ENCODE data around the gene CACNA1A.
A peak's percentile ranks its signal among the peaks of the same experiment; 100 is the strongest.

CACNA1A gene

DNA sequence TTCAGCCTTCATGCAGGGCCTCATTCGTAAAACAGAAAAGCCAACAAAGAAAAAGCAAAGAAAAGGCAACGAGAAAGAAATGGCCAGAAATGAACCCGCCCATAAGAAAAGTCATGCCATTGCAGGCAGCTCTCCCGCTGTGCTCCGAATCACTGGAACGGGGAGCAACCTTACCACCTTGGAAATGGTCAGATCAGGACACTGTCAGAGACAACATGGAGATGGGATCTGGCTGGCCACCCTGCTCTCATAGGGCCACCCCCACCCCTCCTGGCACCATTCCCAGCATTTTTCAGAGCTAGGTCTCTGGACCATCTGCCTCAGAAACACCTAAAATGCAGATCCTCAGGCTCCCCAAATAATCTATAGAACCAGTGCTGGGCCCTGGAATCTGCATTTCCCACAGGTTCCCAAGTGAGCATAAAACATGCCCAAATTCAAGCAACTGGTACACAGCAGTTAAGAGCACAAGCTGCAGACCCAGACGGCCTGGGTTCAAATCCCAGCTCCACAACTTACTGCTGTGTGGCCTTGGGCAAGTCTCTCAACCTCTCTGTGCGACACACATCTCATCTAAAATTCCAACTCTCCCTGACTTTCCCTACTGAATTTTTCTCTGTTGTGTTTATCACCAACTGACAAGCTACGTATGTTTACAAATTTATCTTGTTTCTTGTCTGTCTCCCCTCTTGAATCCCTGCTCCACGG is 204.5 kb downstream of the CACNA1A start:
- no peak for DNase-seq

DNA sequence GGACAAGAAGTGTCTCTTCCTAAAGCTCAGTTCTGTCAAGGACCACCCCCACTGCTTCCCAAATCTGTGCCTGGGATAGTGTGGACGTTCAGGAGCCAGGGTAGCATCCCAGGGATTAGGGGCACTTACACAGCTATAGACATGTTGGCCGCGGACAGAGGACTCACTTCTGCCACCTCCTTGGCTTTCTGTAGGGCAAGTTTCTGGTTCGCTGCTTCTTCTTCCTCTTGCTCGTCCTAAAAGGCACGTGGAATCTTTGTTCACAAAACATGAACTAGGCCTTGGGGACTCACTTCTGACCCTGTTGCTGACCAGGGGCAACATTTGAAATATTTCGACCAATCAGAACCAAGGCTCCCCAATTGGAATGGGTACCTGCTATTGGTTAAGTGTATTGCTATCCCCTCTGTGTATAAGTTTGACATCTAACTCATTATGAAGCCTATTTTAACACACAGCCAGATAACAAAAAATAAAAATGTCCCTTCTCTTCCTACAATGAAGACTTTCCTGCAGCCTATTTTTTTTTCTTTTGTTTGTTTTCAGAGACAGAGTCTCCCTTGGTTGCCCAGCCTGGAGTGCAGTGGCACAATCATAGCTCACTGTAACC is 205.8 kb downstream of the CACNA1A start:
- DNase-seq: no peak

DNA sequence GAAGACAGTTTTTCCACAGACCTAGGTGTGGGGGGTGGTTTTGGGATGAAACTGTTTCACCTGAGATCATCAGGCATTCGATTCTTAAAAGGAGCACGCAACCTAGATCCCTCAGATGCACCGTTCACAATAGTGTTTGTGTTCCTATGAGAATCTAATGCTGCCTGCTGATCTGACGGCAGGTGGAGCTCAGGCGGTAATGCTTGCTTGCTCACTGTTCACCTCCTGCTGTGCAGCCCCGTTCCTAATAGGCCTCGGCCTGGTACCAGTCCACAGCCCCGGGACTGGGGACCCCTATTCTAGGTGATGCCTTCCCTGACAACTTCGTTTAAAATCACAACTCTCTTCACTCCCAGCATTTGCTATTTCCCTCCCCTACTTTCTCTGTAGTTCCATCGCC is 206.4 kb downstream of the CACNA1A start:
- DNase-seq: no peak

DNA sequence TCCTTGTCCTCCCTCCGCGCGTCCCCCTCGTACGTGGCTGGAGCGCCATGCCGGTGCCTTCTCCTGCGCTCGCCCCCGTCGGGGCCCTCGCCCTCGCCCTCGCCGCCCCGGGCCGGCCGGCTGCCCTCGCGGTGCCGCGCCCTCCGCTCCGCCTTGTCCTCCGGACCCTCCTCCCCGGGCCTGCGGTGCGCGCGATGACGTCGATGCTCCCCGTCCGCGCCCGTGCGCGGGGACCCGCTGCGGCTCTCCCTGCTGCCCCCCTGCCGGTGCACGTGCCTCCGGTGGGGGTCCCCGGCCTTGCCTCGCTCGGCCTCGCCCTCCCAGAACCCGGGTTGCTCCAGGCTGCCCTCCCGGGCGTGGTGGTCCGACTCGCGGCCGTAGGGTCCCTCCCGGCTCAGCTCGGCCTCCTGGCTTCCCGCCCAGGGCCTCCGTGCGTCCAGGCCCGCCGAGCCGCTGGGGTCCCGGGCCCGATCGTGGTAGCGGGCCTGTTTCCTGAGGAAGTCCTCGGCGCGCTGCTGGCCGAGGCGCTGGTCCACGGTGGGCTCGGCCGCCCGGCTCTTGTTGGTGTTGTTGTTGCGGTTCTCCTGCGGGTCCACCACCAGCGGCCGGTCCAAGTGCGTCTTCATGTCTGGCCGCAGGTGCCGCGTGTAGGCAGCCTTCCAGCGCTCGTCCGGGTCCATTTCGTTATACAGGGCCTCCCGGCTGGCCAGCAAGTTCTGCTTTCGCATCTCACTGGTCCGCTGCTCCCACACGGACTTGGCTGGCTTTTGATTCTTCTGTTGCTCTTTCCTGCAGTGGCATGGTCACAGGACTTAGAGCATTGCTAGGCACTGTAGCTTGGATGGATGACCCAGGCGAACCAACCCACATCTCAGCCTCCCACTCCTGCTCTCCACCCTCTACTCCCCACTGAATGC is 207.5 kb downstream of the CACNA1A start:
- DNase-seq: no peak

DNA sequence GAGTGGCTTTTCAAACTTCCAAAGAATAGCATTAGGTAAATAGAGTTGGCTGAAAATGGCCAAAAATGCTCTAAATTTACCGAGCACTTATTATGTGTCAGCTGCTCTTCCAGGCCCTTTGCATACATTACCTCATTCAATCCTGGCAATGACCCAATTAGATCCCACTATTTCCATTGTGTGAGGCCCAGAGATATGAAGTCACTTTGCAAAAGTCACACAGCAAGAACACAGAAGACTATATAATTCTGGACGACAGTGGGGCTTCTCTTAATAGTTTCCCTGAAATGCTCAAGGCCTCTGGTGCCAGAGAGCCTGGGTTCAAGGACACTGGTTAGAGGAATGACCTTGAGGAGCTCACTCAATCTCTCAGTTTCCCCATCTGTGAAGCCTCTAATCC is 209.3 kb downstream of the CACNA1A start:
- no peak for DNase-seq

DNA sequence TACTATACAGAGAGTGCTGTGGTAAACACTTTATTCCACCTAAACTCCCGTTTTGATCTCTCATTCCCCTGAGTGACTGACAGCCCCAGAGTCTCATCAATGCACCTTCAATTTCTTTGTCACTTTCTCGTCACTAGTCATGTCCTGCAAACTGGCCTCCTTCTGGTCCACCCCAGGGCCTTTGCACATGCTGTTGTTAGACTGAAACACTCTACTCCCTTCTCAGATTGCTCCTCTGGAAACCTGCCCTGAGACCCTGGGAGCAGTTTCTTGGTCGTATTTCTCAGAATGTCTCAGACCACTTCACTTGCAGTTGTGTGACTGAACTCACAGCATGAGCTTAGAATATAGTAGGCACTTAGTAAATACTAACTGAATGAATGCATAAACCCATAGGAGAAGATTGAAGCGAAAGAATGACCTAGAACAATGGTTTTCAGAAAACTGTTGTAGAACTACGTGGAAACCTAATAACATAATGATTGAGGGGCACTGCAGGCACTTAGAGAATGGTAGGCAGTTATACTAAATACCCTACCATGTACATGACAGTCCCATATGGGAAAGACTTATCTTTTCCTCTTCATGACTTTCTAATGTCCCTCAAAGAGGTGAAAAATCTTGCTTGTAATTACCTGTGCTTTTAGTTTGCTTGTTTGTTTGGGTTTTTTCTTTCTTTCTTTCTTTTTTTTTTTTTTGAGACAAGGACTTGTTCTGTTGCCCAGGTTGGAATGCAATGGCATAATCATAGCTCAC is 211.3 kb downstream of the CACNA1A start:
- DNase-seq: no peak

DNA sequence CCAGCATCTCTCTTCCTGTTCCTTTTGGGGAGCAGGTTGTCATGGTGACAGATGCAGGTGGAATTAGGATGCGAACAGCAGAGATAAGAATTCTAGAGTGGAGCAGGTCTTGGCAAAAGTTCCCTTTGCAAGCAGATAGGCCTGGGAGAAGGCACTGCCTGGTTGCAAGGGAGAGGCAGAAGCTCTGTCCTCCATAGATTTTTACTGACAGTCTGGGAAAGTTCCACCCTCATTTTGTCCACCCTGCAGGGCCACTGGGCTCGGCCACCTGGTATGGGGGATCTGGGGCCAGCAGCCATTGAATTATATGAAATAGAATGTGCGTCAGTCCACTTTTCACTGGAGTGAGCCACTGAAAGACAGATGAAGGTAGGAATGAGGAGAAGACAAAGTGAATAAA is 214.4 kb downstream of the CACNA1A start:
- DNase-seq: no peak

DNA sequence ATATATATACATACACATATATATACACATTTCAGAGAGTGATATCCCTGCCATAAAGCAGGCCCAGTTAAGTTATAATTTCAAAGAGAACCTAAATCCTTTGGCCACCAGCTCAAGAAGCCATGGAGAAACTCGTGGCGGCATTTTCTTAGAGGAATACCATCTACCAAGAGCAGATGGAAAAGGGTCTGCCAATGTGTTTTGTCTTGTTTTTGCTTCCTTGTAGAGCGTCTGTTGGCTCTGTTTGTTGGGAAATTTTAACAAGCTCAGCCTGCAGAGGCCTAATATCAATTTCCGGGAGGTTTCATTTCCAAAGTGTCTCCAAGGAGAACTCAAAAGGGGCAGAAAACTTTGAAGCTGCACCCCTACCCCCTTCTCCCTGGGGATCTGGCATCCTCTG is 215.5 kb downstream of the CACNA1A start:
- DNase-seq: no peak

GRCh38 chr19:13289295-13289694 is 217.0 kb downstream of the CACNA1A start:
- DNase-seq: no peak

- no peak for DNase-seq
These were observed 219.9 kb downstream of the CACNA1A start for GRCh38 chr19:13286195-13286985.

- DNase-seq: no peak
These were observed 221.1 kb downstream of the CACNA1A start for GRCh38 chr19:13284929-13285928.

GRCh38 chr19:13283871-13284270 is 222.4 kb downstream of the CACNA1A start:
- no peak for DNase-seq

DNA sequence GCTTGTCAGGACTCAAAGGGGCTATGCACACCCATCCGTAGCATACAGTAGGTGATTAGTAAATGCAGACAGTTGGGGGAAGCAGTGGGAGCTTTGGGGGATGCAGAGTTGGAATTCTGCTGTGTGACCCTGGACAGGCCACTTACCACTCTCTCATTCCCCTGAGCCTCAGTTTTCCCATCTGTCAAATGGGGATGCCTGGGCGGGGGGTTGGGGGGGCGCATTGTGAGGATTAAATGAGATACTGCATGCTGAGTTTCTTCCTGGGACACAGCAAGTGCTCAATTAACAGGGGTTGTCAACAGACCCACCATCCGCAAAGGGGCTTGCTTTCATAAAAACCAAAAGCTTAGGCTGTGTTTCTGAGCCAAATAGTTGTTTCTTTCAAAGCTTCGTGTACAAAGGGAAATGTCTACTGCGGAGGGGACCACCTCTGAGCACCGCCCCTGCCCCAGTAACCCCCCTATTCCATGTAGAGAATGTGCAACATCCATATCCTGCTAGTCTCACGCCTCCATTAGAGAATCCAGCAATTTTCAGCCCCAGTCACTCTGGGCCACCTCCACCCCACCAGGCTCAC is 223.7 kb downstream of the CACNA1A start:
- no peak for DNase-seq

DNA sequence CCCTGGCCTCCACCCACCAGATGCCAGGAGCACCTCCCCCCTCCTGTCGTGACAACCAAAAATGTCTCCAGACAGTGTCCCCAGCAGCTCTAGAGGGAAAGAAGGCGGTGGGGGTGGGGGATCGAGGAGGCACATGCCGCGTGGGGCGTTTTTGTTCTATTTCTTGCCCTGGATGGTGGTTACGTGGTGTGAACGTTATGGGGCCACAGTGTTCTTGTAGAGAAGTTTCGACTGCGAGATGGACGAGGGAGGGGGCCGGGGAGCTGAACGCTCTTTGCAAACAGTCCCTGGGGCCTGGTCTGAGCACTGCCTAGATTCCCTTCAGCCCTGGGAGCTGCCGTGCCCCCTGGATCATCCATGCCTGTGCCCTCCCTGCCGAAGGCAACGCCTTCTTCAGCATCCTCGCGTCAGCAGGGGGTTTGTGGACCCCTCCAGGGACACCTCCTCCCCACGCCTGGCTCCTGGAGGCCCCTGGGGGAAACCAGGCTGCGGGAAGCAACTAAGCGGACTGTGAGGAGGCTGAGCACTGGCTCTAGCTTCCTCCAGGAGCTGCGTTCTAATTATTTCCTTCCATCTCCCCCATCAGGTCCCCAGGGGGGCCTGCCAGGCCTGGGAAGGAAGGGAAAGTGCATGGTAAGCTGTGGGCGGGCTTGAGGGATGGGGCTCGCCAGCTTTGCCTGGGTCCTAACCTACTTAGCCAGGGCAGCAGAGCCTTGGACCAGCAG is 224.6 kb downstream of the CACNA1A start:
- no peak for DNase-seq

DNA sequence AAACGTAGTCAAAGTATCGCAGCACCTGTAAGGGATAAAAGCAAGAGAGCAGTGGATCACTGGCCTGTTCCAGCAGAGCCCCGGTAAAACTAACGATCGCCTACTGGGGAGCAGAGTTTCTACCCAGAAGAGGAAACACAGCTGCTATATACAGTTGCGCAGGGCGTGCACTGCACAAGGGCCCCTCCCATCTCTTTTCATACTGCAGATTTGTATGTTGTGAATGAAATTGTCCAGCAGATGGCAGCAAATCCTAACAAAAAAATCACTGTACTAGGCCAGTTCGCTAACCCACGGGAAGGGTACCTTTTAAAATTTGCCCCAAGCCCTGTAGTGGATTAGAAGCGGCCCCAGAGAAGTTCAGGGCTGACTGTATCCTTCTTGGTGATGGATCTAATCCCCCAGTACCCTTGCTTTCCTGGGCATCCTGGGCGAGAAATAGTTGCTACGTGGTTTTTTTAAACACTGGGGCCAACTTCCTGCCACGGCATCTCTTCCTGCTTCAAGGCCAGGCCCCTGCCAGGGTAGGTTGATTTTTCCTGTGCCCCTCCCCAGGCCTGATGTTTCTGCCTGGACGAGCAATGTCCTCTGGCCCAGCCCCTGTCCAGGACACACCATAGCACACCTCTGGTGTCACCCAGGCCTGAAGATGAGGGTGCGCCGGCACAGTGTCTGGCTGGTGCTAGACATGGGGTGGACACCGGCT is 229.0 kb downstream of the CACNA1A start:
- peak; percentile 16 for DNase-seq

- no peak for DNase-seq
These were observed 231.1 kb downstream of the CACNA1A start for GRCh38 chr19:13275016-13275722.

DNA sequence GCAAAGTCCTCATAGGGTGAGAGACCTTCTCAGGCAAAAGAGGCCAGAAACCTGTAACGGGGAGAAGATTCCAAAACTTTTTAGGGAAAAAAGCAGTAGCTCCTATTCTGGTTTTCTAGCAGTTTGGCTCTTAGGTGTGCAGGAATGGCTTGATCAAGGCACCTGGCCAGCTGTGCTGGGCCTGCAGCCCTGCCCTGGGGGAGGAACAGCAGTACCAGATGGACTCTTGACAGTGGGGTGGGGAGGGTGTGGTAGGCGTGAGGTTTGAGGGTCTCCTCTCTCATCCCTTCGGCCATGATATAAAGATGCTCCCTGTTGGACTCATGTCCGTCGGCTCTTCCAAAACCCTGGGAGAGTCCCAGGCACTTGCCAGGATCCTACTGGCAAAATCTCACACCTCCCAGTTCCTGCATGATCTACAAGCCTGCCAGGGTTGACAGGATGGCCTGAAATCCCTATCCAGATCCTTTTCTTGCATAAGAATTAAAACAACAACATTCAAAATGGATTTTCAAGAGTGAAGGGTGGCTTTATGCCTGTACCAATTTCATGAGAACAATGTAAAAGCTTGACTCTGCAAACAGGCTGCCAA is 235.7 kb downstream of the CACNA1A start:
- DNase-seq: no peak

GRCh38 chr19:13269348-13269747 is 236.9 kb downstream of the CACNA1A start:
- no peak for DNase-seq
